Ascending aorta (tissue), 2 donors: Measurements from ENCODE around the gene IQCH. TPM values are rescaled to one million over a fixed set of nuclear protein-coding genes. Genes with fewer than 3 reads are reported as not detected.
A peak's percentile ranks its signal among the peaks of the same experiment; 100 is the strongest.

Source experiments
- DNase-seq, 2 donors: peaks; one replicate each; pipeline ENCODE4 v3.0.0-alpha.2; 2019; ENCODE audit warnings: low spot score in 2 of 2
- H3K27ac ChIP-seq, 2 donors: fragments of 200-600 bp; sonication (generic); one replicate each; pipeline ENCODE4 v1.5.1; 2016 to 2017; ENCODE audit warnings: mild to moderate bottlenecking in 1 of 2
- H3K27me3 ChIP-seq: fragments of 200-600 bp; sonication (generic); one replicate; pipeline ENCODE4 v1.5.1; 2017
- H3K36me3 ChIP-seq, 2 donors: fragments of 200-600 bp; sonication (generic); one replicate each; pipeline ENCODE4 v1.5.1; 2016
- H3K4me1 ChIP-seq, 2 donors: fragments of 200-600 bp; sonication (generic); one replicate each; pipeline ENCODE4 v1.5.1; 2016 to 2017; ENCODE audit warnings: mild to moderate bottlenecking in 1 of 2
- H3K4me3 ChIP-seq, 2 donors: fragments of 200-600 bp; sonication (generic); one replicate each; pipeline ENCODE4 v1.5.1; 2016 to 2017; ENCODE audit warnings: mild to moderate bottlenecking in 1 of 2
- H3K9me3 ChIP-seq, 2 donors: fragments of 200-600 bp; sonication (generic); one replicate each; pipeline ENCODE4 v1.5.1; 2016
- CTCF ChIP-seq, 3 experiments: fragments of 200-600 bp in 2 of 3; fragments of 450-650 bp in 1 of 3; sonication (generic) in 2 of 3; IDR thresholded peaks; one replicate each; pipeline ENCODE4 v1.5.1; 2016 to 2019; ENCODE audit warnings: antibody characterized with exemption in 3 of 3, mild to moderate bottlenecking in 1 of 3, moderate library complexity in 1 of 3
- intact Hi-C: fragments of 100-400 bp; cut with DNase I; formaldehyde crosslinking; loops from one replicate; pipeline ENCODE4 v1.15.1; 2023
- total RNA-seq: library from RNA; depleted of rRNA; stranded (reverse); fragments of >200 nt; gene quantifications from one replicate; pipeline ENCODE4 v1.1.0, GENCODE V29; 2016

Gene IQCH
- total RNA-seq, 1 donor from 2014 or later = not detected

- no peaks in the 10 kb centered on the region for H3K9me3 ChIP-seq
- no peak overlapping the region for H3K4me3 ChIP-seq
- H3K4me1 ChIP-seq = no peaks in the 10 kb centered on the region
- intact Hi-C loops = loop anchor here (5.0 kb wide), 1 partner anchor 380 kb away; no protein-coding TSS in a partner anchor
- no peaks in the 10 kb centered on the region for H3K27me3 ChIP-seq
- peak; percentile 60 to 75 (median 71) for TF ChIP-seq CTCF (IDR thresholded peaks at IDR 0.05)
- DNase-seq = peak in 1 of 2 donors; percentile 84
- H3K36me3 ChIP-seq = no peaks in the 10 kb centered on the region
- no peak overlapping the region for H3K27ac ChIP-seq
These were observed 202.3 kb downstream of the IQCH start for GRCh38 chr15:67456677-67457529.

DNA sequence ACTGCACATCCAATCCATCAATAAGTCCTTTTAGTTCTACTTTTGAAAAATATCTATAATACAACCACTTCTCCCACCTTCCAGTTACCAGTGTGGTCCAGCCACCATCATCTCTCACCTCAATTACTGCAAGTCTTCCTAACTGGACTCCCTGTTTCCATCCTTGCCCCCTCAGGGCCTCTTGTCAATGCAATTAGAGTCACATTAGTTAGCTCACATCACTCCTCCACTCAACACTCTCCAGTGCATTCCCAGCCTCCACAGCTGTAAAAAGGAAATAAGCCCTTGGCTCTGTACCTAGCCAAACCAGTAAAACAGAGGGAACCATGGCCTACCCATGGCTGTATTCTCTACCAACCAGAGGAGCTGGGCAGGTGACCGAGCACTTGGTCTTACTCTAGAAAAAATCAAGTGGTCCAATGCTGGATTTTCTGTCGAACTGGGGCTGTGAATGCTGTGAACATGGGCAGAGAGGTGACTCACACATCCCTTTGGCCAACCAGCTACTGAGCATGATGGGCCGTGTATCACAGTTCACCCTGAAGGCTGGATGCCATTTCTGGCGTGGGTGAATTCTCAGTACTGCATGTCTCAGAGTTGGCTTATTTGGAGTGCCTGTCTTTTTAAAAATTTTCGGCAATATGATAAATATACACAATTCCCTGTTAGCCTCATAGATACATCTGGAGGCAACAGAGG is 203.9 kb downstream of the IQCH start:
- H3K36me3 ChIP-seq = no peaks in the 10 kb centered on the region
- no peaks in the 10 kb centered on the region for H3K4me1 ChIP-seq
- no peaks in the 10 kb centered on the region for H3K9me3 ChIP-seq
- TF ChIP-seq CTCF (IDR thresholded peaks at IDR 0.05) = no peak
- H3K27ac ChIP-seq = no peak overlapping the region
- DNase-seq = no peak
- intact Hi-C loops = loop anchor here (5.0 kb wide), 1 partner anchor 379 kb away; no protein-coding TSS in a partner anchor
- no peak overlapping the region for H3K4me3 ChIP-seq
- no peaks in the 10 kb centered on the region for H3K27me3 ChIP-seq

DNA sequence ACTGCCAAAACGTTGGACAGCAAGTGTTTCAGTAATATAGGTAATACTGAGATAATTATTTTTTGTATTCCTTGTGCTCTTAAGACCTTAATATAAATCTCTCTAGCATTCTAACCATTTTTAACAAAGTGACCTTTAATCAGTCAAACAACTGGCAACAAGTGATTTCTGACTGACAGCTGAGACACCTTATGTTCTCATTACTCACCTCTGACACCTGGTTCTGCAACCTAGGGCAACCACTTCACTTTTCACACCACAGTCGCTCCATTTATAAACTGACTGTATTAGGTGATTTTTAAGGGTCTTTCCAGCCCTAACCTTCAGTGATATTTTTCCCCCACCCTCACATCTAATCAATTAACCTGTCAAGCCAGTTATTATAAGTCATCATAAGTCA is 205.9 kb downstream of the IQCH start:
- Histone ChIP-seq H3K27me3 (no peaks in the 10 kb centered on the region), H3K4me3 (no peak overlapping the region), H3K4me1 (no peaks in the 10 kb centered on the region), H3K27ac (no peak overlapping the region), H3K9me3 (no peaks in the 10 kb centered on the region), H3K36me3 (no peaks in the 10 kb centered on the region)
- intact Hi-C loops = no loop called here
- no peak for TF ChIP-seq CTCF (IDR thresholded peaks at IDR 0.05)
- DNase-seq = no peak

GRCh38 chr15:67461735-67462134 is 207.1 kb downstream of the IQCH start:
- no peaks in the 10 kb centered on the region for H3K27me3 ChIP-seq
- no peaks in the 10 kb centered on the region for H3K9me3 ChIP-seq
- no peak for DNase-seq
- no peaks in the 10 kb centered on the region for H3K36me3 ChIP-seq
- no peak for TF ChIP-seq CTCF (IDR thresholded peaks at IDR 0.05)
- no peak overlapping the region for H3K4me3 ChIP-seq
- no peaks in the 10 kb centered on the region for H3K4me1 ChIP-seq
- intact Hi-C loops = no loop called here
- no peak overlapping the region for H3K27ac ChIP-seq

- no peak for TF ChIP-seq CTCF (IDR thresholded peaks at IDR 0.05)
- Histone ChIP-seq H3K36me3 (no peaks in the 10 kb centered on the region), H3K27me3 (no peaks in the 10 kb centered on the region), H3K4me3 (no peak overlapping the region), H3K9me3 (no peaks in the 10 kb centered on the region), H3K4me1 (no peaks in the 10 kb centered on the region), H3K27ac (no peak overlapping the region)
- intact Hi-C loops = no loop called here
- no peak for DNase-seq
These were observed 208.3 kb downstream of the IQCH start for GRCh38 chr15:67462875-67463274.
